GM21737 (cell line): Measurements from ENCODE around the gene CEMIP.

ENCODE experiments used
- ATAC-seq: cut with Tn5 transposase; IDR thresholded peaks from one replicate; pipeline ENCODE4 v1.9.1; 2021; ENCODE audit warnings: mild to moderate bottlenecking, moderate library complexity; ENCODE audit not compliant: unreplicated experiment

Gene CEMIP, protein sequence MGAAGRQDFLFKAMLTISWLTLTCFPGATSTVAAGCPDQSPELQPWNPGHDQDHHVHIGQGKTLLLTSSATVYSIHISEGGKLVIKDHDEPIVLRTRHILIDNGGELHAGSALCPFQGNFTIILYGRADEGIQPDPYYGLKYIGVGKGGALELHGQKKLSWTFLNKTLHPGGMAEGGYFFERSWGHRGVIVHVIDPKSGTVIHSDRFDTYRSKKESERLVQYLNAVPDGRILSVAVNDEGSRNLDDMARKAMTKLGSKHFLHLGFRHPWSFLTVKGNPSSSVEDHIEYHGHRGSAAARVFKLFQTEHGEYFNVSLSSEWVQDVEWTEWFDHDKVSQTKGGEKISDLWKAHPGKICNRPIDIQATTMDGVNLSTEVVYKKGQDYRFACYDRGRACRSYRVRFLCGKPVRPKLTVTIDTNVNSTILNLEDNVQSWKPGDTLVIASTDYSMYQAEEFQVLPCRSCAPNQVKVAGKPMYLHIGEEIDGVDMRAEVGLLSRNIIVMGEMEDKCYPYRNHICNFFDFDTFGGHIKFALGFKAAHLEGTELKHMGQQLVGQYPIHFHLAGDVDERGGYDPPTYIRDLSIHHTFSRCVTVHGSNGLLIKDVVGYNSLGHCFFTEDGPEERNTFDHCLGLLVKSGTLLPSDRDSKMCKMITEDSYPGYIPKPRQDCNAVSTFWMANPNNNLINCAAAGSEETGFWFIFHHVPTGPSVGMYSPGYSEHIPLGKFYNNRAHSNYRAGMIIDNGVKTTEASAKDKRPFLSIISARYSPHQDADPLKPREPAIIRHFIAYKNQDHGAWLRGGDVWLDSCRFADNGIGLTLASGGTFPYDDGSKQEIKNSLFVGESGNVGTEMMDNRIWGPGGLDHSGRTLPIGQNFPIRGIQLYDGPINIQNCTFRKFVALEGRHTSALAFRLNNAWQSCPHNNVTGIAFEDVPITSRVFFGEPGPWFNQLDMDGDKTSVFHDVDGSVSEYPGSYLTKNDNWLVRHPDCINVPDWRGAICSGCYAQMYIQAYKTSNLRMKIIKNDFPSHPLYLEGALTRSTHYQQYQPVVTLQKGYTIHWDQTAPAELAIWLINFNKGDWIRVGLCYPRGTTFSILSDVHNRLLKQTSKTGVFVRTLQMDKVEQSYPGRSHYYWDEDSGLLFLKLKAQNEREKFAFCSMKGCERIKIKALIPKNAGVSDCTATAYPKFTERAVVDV (N-terminal part only)

DNA sequence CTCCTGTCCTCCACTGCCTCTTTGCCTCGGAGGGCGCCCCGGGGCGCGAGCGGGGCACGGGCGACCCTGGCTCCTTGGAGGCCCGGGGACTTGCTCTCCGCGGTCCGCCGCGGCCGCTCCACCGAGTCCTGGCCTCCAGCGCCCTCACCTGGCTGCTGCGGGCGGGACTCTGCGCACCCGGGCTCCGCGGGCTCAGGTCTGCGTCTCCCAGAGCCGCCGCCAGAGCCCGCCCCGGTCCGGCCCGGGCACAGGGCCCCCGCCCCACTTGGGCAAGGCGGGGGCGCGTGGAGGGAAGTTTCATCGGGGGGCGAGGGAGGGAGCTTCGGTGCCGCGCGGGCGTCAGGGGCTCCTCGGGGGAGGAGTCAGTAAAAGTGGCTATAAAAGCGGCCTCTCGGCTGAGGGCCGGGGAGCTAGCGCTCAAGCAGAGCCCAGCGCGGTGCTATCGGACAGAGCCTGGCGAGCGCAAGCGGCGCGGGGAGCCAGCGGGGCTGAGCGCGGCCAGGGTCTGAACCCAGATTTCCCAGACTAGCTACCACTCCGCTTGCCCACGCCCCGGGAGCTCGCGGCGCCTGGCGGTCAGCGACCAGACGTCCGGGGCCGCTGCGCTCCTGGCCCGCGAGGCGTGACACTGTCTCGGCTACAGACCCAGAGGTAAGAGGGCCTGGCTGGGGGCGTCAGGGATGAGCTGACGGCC is at the start of gene CEMIP:
TSS of gene CEMIP (plus strand) at position 407 of the 694 bp plus-strand sequence. CDS start 94,510 bp downstream, outside the sequence.
- ATAC-seq, result no peak

DNA sequence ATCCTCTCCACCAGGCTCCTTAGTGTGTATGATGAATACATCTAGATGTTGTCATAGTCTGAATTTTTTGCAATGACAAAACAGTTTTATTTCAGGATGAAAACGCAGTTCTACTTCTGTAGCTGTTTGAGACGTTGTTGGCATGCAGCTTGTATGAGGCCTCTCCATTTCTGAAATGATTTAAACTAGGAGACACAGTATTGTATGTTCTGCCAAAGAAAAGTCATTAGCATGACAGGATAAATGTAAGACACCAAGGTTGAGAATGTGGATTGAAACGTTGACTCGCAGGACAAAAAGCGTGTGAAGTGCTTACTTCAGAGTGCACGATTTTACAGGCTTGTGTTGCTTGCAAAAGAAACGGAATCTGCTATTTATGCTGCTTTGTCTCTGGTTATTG is 48.8 kb upstream of the CEMIP start:
- no peak for ATAC-seq

DNA sequence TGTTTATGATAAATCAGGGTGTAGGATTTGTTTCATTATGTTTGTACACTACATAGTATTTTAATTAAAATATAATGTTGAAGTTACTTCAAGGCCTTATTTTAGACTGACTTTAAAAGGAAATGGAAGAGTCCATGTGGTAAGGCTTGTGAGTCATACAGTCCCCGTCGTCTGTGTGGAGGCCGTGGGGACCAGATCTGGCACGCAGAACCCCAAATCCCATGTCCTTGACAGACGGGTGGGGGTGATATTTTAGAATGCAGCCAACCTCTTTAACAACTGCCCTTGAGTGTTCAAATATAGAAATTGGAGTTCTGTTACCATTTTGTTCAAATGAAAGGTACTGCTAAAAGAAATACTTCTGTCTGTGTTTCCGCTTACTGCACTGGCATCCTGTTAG is 48.2 kb upstream of the CEMIP start:
- no peak for ATAC-seq

DNA sequence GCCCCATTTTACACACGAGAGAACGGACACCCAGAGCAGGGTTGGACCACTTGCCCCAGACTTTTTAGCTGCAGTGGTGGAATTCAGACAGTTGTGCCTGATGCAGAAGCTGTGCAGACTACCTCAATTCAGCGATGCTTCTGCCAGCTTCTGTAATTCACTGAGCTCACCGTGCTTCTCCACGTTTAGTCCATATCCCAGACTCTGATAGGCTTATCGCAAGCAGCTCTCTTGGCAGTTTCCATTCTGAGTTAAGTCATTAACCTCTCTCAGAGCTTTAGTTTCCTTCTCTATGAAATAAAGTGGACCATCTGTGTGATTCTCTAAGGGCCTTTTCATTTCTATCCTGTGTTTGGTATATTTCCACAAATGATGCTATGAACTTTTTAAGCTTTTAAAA is 47.0 kb upstream of the CEMIP start:
- no peak for ATAC-seq

DNA sequence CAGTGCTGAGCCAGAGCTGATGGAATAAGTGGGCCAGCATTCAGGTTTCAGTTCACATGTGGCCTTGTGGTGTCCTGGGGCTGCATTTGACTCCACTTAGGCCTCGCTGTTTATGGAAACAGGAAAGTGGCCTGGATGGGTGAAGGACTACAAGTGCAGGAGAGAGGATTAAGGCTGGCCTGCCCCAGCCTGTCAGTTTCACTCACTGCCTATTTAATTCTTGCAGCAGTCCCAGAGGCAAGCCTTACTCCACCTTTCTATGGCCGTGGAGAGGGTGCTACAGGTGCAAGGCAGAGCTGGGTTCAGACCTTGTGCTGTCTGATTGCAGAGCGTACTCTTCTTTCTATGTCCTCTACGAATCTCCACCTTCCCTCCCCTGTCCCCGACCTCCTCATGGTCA is 46.4 kb upstream of the CEMIP start:
- ATAC-seq, result no peak

DNA sequence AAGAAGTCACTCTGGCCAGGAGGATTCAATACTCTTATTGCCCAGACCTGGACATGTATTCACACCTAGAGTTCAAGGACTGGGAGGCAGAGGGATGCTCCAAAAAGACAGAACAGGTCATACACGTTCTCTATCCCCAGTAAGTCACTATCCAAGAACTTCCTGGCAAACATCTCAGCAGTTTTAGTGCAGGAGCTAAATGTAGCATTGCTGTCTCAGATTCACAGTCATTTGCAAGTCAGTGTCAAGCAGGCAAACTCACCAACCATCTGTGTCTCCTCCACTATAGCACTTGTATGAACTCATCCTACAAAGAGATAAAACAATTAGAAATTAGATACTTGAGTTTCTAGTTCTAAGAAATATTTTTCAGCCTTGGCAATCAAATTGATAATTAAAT is 45.7 kb upstream of the CEMIP start:
- ATAC-seq, result no peak

DNA sequence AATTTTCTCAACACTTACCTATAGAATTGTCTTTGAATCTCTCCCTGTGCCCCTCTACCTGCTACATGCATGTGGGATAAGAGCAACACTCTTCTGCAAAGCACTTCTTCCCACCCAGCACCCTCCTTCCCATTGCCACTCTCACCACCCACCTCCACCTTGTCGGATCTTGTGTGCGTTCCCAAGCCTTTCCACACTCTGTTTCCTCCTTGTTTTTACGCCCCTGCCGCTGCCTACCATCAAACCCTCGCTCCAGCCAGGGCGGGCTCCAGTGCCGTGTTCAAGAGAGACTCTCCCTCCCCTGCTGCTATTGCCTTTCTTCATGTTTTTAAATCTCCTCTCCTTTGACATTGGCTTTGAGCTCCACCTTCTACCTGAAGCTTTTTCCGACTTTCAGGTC is 43.8 kb upstream of the CEMIP start:
- ATAC-seq, result no peak

DNA sequence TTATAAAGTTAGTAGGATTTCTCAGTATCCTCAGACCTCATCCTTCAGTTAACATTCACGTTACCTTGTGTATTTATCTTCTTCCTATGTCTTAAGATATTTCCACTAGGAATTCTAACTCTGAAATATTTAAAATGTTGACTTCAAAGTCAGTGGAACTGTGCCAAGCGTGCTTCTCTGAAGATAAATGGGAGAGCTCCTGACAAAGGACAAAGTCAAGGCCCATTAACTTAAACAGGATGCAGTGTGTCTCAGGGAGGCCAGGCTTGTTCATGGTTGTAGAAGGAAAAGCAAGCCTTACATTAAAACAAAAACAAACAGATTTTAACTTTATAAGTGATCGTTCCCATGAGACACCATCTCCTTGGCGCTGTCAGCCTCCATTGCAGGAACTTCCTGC is 42.6 kb upstream of the CEMIP start:
- ATAC-seq, result no peak

DNA sequence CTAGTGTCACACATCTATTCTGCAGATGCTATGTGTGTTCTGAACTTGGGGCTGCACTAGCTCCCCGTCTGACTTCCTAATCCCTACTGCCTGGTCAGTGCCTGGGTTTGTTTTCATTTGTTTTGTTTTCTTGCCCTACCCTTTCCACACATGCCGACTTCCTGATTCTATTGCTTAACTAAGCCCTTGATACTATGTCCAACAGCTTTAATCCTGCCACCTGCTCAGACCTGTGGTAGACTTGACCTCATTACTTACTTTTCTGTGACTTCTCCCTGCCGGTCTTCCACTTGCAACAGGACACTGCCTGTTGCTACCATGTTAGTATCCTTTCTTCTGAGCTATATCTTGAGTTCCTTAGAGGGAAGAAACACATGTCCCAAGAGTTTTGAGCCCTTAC is 39.3 kb upstream of the CEMIP start:
- no peak for ATAC-seq

DNA sequence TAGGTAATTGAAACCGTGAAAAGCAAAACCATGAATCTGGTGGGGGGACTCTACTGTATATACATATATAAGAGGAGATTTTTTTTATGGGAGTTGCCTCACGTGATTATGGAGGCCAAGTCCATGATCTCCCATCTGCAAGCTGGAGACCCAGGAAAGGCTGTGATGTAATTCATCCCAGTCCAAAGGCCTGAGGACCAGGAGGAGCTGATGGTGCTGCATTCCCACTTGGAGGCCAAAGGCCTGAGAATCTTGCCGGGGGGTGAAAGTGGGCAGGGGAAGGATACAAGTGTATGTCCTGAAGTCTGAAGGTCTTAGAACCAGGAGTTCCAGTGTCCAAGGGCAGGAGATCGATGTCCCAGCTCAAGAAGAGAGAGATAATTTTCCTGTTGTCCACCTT is 37.1 kb upstream of the CEMIP start:
- ATAC-seq, result no peak

DNA sequence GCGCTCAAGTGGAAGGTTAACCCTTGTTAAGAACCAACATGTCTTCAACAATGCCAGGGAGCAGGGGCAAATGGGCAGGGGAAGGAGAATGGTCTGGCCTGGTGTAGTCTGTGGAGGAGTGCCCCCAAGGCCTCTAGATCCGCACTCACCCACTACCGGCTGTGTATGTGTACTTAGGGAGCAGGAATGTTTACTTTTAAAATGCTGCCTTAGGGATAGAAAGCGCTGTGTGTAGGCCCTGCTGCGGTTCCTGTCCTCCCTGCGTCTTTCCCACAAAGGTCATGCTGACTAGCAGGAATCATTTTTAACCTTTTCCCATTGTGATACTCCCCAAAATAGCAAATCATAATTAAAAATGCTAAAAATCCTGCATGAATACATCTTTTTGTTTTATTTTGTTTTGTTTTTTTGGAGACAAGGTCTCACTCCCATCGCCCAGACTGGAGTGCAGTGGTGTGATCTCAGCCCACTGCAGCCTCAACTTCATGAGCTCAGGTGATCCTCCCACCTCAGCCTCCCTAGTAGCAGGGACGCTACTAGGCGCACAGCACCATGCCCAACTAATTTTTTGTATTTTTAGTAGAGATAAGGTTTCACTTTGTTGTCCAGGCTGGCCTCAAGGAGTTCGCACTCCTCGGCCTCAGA is 35.9 kb upstream of the CEMIP start:
- ATAC-seq, result no peak

DNA sequence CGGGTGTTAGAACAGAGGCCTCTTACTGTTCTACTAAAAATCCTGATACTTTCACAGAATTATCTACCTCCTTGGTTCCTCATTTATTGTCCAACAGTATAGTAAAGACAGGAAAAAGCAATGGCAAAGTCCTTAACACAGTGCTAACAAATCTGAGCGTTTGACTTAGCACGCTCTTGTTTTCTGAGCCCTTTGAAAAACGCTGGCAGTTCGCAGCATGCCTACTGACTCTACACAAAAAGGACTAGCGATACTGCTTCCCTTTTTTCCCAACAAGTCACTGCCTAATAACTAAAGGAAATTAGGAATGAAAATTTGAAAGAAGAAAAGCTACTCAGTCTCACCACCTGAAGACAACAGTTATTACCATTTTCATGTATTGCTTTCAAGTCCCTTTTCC is 34.8 kb upstream of the CEMIP start:
- ATAC-seq, result no peak

DNA sequence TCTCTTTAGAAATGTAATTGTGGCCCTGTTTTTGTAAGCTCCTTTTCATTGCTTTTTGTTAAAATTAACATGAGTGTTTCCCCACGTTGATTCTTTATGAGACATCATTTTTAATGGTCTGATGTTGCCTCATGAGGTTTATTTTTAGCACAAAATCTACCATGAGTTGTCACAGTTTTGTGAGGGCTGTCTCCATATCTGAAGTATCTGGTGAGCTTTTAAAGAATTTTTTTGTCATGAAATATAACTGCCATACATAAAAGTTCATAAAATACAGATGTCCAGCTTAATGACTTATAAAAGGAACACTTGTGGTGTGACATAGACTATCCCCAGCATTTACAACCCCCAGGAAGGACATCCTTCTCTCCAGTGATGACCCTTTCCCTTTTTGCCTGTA is 34.3 kb upstream of the CEMIP start:
- no peak for ATAC-seq

DNA sequence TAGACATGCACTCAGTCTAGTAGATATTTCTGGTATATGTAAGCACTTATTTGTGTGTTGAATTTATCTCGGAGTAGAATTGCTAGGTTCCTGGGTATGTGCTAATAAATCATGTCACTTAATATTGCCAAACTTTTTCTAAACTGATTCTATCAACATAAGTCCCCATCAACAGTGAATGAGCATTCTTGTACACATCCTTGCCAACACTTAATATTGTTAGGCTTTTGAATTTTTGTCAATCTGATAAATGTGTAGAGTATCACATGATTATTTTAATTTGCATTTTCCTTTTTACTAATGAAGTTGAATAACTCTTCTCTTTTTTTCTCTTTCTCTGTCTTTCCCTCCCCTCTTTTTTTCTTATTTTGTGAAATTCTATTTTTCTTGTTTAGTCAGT is 33.3 kb upstream of the CEMIP start:
- ATAC-seq, result no peak

DNA sequence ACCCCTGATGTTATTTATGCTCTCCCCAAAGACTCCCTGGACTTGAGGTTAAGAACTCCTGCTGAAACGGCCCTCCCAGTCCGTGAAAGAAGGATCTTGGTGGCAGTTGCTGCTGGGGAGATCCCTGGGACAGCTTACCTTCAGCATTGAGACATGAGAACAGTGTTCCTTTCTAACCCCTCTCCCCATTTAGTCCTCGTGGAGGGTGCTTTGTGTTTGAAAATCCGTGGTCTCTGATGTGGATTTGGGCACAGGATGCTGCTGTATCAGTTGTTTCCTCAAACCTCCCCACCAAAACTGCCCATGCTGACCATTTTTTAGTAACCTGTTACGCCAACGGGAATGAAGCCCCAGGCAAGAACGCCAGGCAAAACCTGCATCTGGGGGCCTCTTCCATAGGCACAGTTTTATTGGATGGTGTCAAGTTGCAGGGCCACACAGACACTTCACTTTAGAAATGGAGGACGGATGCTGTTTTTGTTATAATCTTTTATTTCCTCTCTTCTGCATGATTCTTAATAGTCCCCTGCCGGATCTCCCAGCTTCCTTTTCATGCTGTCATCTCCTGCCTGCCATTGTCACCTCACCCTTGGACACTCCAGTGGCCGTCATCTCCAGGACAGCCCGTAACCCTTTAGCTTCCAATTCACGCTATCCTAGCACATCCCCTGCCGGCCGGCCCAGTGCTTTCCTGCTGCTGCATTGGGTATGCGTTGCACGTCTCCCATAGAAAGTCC is 31.7 kb upstream of the CEMIP start:
- ATAC-seq, result no peak

DNA sequence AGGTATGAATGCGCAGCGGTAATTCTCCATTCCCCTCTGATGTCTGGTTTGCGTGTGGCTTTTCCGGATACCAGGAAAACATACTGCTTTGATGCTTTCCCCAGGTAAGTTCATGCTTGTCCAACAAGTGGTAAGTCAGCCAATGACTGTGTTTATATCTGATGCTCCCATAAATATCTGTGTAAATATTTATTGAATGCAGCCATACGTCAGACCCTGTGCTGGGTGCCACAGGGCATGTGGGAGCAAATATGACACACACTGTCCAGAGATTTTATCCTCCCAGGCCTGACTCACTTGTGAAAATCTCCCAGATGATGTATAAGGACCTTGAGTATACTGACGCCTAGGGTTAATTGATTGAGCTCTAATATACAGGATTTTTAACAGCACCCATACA is 29.6 kb upstream of the CEMIP start:
- ATAC-seq, result no peak

DNA sequence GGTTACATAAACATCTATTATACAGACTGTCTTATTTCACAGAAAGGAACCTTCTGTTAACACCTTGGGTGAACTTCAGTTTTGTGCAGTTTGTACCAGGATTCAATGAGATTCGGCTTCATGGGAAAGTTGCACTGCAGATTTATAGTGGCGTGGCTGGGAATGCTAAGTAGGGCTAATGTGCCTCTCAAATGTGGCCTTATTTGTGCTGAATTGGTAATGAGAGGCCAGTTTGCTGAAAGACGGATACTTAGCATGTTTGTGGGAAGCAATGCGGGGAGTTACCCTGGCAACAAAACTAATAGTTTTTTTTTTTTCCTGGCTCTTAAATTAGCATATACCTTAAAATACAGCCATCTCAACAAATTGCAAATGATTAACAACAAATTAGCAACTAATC is 28.6 kb upstream of the CEMIP start:
- no peak for ATAC-seq

DNA sequence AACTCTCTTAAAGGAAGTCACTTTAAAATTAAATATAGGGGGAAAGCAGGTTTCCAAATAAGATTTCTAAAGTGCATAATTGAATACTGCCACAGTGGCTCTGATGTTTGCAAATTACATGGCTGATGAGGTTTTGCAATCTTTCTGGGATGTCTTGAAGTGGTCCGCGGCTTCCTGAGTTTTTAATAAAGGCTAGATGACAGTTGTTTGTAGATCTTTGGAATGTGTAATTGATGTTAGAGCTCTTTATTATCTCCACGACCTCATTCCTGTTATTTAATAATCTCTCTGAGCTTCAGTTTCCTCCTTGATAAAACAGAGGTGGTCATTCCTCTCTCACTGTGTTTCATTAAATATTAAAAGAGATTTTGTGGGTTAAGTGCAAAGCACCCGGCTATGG is 27.0 kb upstream of the CEMIP start:
- no peak for ATAC-seq

DNA sequence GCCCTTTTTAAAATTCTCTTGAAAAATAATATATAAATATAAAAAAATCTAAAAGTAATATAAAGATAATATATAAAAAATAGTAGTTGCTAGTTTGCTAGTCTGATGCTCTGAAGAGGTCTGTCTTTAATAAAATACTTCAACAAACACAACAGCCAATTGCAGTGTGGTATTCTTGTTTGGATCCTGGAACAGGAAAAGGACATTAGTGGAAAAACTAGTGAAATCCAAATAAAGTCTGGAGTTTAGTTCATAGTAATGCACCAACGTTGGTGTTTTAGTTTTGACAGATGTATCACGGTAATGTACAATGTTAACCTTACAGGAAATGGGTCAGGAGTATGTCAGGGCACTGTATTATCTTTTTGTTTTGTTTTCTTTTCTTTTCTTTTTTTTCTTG is 26.0 kb upstream of the CEMIP start:
- no peak for ATAC-seq

DNA sequence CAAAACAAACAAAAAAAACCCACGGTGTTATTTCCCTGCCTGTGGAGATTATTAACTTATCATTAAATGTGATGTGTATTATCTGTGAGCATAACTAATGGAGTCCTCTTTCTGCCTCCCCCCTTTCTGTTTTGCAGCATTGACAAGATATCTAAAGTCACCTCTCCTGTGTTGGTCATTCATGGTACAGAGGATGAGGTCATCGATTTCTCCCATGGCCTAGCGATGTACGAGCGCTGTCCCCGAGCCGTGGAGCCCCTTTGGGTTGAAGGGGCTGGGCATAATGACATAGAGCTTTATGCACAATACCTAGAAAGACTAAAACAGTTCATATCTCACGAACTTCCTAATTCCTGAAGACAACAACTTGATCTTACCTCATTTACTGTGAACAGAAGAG is 25.2 kb upstream of the CEMIP start:
- no peak for ATAC-seq
